A549 (cell line): ENCODE results near the gene KCND3.

Source experiments
- CHD2 ChIP-seq: fragments of 150-350 bp; IDR thresholded peaks from 2 replicates; pipeline ENCODE4 v1.6.1; 2014; ENCODE audit warnings: low read length; ENCODE audit not compliant: partially characterized antibody
- CTCF ChIP-seq: fragments of >200 bp; sonication (Bioruptor Twin); formaldehyde crosslinking; IDR thresholded peaks from 3 replicates; pipeline ENCODE4 v1.5.1; 2016
- ELK1 ChIP-seq: fragments of 150-350 bp; IDR thresholded peaks from 2 replicates; pipeline ENCODE4 v1.6.1; 2014; ENCODE audit warnings: low read depth, mild to moderate bottlenecking, low read length
- EP300 ChIP-seq, 2 experiments: fragments of >200 bp; sonication (Bioruptor Twin); formaldehyde crosslinking; IDR thresholded peaks; 2 replicates in 1 of 2; 3 replicates in 1 of 2; pipeline ENCODE4 v1.6.1; 2016 to 2017
- GATA3 ChIP-seq: IDR thresholded peaks from 2 replicates; pipeline ENCODE4 v1.6.1; 2012; ENCODE audit warnings: borderline replicate concordance
- HMGXB4 ChIP-seq: fragments of 250-450 bp; sonication (Bioruptor Pico); IDR thresholded peaks from 2 replicates; pipeline ENCODE4 v1.5.0; 2021; ENCODE audit warnings: mild to moderate bottlenecking, moderate library complexity, borderline replicate concordance
- JUN ChIP-seq, 2 experiments: fragments of >200 bp; sonication (Bioruptor Twin); formaldehyde crosslinking; IDR thresholded peaks; 2 replicates in 1 of 2; 3 replicates in 1 of 2; pipeline ENCODE4 v1.6.1; 2016 to 2017
- PBX3 ChIP-seq: IDR thresholded peaks from 2 replicates; pipeline ENCODE4 v1.6.1; 2012
- PHF8 ChIP-seq: fragments of 200-600 bp; sonication (generic); IDR thresholded peaks from 2 replicates; pipeline ENCODE4 v1.6.1; 2016; ENCODE audit warnings: low read depth, mild to moderate bottlenecking, antibody characterized with exemption, moderate library complexity, borderline replicate concordance
- POLR2A ChIP-seq: IDR thresholded peaks from 2 replicates; pipeline ENCODE4 v1.6.1; 2012; ENCODE audit warnings: mild to moderate bottlenecking, low read length
- RAD21 ChIP-seq, 2 experiments: fragments of >200 bp in 1 of 2; sonication (Bioruptor Twin) in 1 of 2; formaldehyde crosslinking in 1 of 2; IDR thresholded peaks in 1 of 2; conservative IDR thresholded peaks in 1 of 2; 2 replicates in 1 of 2; 3 replicates in 1 of 2; pipeline ENCODE4 v1.6.1; 2012 to 2018; ENCODE audit warnings: inconsistent platforms in 1 of 2
- REST ChIP-seq: fragments of 200-600 bp; sonication (generic); IDR thresholded peaks from 2 replicates; pipeline ENCODE4 v1.6.1; 2016; ENCODE audit warnings: antibody characterized with exemption, mild to moderate bottlenecking, moderate library complexity

GRCh38 chr1:111906111-111906510 lies 83.4 kb downstream of the KCND3 start:
- TF ChIP-seq PBX3 (no peak), CTCF (no peak), POLR2A (no peak), ELK1 (no peak), REST (no peak), HMGXB4 (CRISPR knock-in tag) (no peak), GATA3 (no peak), CHD2 (no peak), EP300 (IDR thresholded peaks at IDR 0.05) (no peak), JUN (IDR thresholded peaks at IDR 0.05) (no peak), RAD21 (conservative IDR thresholded peaks at IDR 0.05 in 1 of 2, IDR thresholded peaks at IDR 0.05 in 1 of 2) (no peak), PHF8 (no peak)
